ENCODE measurements around the gene PTPMT1. TPM values are rescaled to one million over a fixed set of nuclear protein-coding genes. Genes with fewer than 3 reads are reported as not detected.

PTPMT1 gene
- polyA plus RNA-seq, 3 donors = 39.2 to 87.8 (median 83.3) TPM

GRCh38 chr11:47570651-47571356 is 5.4 kb downstream of the PTPMT1 start:
- H3K4me2 ChIP-seq (replicated peaks; ENCODE audit: extremely low read depth, low read length, poor library complexity, severe bottlenecking) = no peak overlapping the region
- no peaks in the 10 kb centered on the region for H3K9me3 ChIP-seq (replicated peaks in 1 of 2; ENCODE audit: control insufficient read depth in 1 of 2, insufficient read depth in 1 of 2, low read length in 2 of 2)
- no peak for TF ChIP-seq CTCF (IDR thresholded peaks at IDR 0.05)
- H4K20me1 ChIP-seq (ENCODE audit: insufficient read depth, low read length) = peaks cover 12% of the 10 kb centered on the region
- H3K36me3 ChIP-seq (replicated peaks in 1 of 2; ENCODE audit: control insufficient read depth in 1 of 2, insufficient read depth in 2 of 2, low read length in 2 of 2) = peaks cover 51 to 64% of the 10 kb centered on the region in 2 donors
- DNase-seq = no peak
- Mint-ChIP-seq H3K4me1 (peaks cover 9% of the 10 kb centered on the region), H3K4me3 (no peak overlapping the region), H3K27me3 (ENCODE audit: low read depth in 3 of 3) (no peaks in the 10 kb centered on the region), H3K27ac (peak overlapping the region in 1 of 7 donors; percentile 54), H3K36me3 (peaks cover 50 to 58% of the 10 kb centered on the region in 2 donors), H3K9me3 (no peaks in the 10 kb centered on the region)
- H3K27me3 ChIP-seq (ENCODE audit: control insufficient read depth in 2 of 2, insufficient read depth in 2 of 2, low read length in 2 of 2) = no peaks in the 10 kb centered on the region
- peaks cover 6 to 14% of the 10 kb centered on the region in 2 donors for H3K4me1 ChIP-seq (ENCODE audit: control insufficient read depth in 1 of 2, insufficient read depth in 2 of 2, low read length in 2 of 2)
- H3K27ac ChIP-seq (ENCODE audit: low read depth in 1 of 2, low read length in 2 of 2) = no peak overlapping the region
- no peak overlapping the region for H3K4me3 ChIP-seq (replicated peaks in 1 of 3; ENCODE audit: low read depth in 2 of 3, low read length in 3 of 3)
- H3K79me2 ChIP-seq (ENCODE audit: insufficient read depth, low read length) = peaks cover 79% of the 10 kb centered on the region
- H3K9ac ChIP-seq (ENCODE audit: insufficient read depth, low read length, poor library complexity, severe bottlenecking) = no peak overlapping the region
- intact Hi-C loops (cut with micrococcal nuclease) = loop anchor here in 1 of 2 donors (10.0 kb wide), 1 partner anchor 194 kb away; the partner anchor contains the start of gene FNBP4
- WGBS (ENCODE audit: insufficient coverage) = no CpG with 5 or more reads among the region's 3 CpGs
- no peak overlapping the region for H2AFZ ChIP-seq (ENCODE audit: insufficient read depth, low read depth, low read length, poor library complexity, severe bottlenecking)

DNA sequence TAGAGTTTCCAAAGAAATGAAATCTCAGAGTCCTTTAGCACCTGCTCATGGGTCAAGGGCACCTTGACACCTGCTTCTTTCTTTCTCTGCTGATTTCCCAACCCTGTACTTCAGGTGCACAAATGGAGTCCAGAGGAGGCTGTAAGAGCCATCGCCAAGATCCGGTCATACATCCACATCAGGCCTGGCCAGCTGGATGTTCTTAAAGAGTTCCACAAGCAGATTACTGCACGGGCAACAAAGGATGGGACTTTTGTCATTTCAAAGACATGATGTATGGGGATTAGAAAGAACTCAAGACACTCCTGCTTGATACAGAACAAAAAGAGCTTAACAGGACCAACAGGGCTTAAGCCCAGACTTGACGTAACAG is 5.9 kb downstream of the PTPMT1 start:
- Histone ChIP-seq H3K27me3 (ENCODE audit: control insufficient read depth in 2 of 2, insufficient read depth in 2 of 2, low read length in 2 of 2) (no peaks in the 10 kb centered on the region), H3K27ac (ENCODE audit: low read depth in 1 of 2, low read length in 2 of 2) (no peak overlapping the region), H4K20me1 (ENCODE audit: insufficient read depth, low read length) (peaks cover 12% of the 10 kb centered on the region), H3K4me3 (replicated peaks in 1 of 3; ENCODE audit: low read depth in 2 of 3, low read length in 3 of 3) (no peak overlapping the region), H3K79me2 (ENCODE audit: insufficient read depth, low read length) (peaks cover 78% of the 10 kb centered on the region), H3K9me3 (replicated peaks in 1 of 2; ENCODE audit: control insufficient read depth in 1 of 2, insufficient read depth in 1 of 2, low read length in 2 of 2) (no peaks in the 10 kb centered on the region), H3K9ac (ENCODE audit: insufficient read depth, low read length, poor library complexity, severe bottlenecking) (no peak overlapping the region), H3K36me3 (replicated peaks in 1 of 2; ENCODE audit: control insufficient read depth in 1 of 2, insufficient read depth in 2 of 2, low read length in 2 of 2) (peaks cover 51 to 64% of the 10 kb centered on the region in 2 donors), H3K4me2 (replicated peaks; ENCODE audit: extremely low read depth, low read length, poor library complexity, severe bottlenecking) (no peak overlapping the region), H2AFZ (ENCODE audit: insufficient read depth, low read depth, low read length, poor library complexity, severe bottlenecking) (no peak overlapping the region), H3K4me1 (ENCODE audit: control insufficient read depth in 1 of 2, insufficient read depth in 2 of 2, low read length in 2 of 2) (peaks cover 6 to 9% of the 10 kb centered on the region in 2 donors)
- Mint-ChIP-seq H3K4me3 (no peak overlapping the region), H3K27ac (peak overlapping the region in 1 of 7 donors; percentile 54), H3K4me1 (peaks cover 6% of the 10 kb centered on the region), H3K36me3 (peaks cover 50 to 63% of the 10 kb centered on the region in 2 donors), H3K9me3 (no peaks in the 10 kb centered on the region), H3K27me3 (ENCODE audit: low read depth in 3 of 3) (no peaks in the 10 kb centered on the region)
- TF ChIP-seq CTCF (IDR thresholded peaks at IDR 0.05) = no peak
- intact Hi-C loops (cut with micrococcal nuclease) = loop anchor here in 1 of 2 donors (10.0 kb wide), 1 partner anchor 193 kb away; the partner anchor contains the start of gene FNBP4
- WGBS (ENCODE audit: insufficient coverage) = 100% methylated on average over 1 of the region's 4 CpGs
- DNase-seq = no peak

Data from CD14-positive monocyte (primary cell).